Activated CD8-positive, alpha-beta memory T cell treated with anti-CD3 and anti-CD28 coated beads for 1 hour (primary cell): ENCODE data around the gene PSMB10.

ENCODE experiments used
- DNase-seq, 2 donors: peaks; one replicate each; pipeline ENCODE4 v3.0.0-alpha.2; 2020; ENCODE audit warnings: low read depth in 1 of 2; ENCODE audit errors: extremely low read depth in 1 of 2

PSMB10 gene

DNA sequence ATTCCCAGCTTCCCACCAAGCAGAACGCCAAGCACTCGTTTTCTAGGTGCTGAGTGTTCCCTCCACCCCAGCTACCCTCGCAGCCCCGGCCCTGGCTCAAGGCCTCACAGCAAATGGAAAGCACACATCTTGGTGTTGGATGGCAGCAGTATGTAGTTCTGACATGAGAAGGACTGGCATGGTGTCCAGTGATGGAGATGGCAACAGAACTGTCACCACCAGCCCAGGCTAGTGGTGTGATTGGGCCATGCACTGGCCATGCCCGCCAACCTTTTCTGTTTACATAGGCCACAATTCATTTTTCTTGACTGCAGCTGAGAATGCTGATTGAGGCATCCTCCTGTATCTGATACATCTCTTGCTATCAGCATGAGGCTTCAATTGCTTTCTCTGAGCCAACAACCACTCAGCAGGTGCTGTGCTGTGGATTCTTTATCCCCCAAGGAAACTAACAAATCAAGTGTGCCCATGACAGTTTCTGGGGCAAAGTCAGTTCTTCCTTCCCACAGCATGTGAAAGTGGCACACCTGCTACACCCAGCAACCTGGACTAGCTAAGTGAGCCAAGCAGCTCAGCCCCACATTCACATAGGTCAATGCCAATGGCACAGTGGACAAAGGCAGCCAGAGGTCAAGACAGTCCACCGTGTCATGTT lies 28.0 kb upstream of the PSMB10 start:
- DNase-seq, result no peak

GRCh38 chr16:67963662-67964321 lies 27.1 kb upstream of the PSMB10 start:
- DNase-seq, result no peak

GRCh38 chr16:67963292-67963661 lies 26.6 kb upstream of the PSMB10 start:
- DNase-seq, result no peak

DNA sequence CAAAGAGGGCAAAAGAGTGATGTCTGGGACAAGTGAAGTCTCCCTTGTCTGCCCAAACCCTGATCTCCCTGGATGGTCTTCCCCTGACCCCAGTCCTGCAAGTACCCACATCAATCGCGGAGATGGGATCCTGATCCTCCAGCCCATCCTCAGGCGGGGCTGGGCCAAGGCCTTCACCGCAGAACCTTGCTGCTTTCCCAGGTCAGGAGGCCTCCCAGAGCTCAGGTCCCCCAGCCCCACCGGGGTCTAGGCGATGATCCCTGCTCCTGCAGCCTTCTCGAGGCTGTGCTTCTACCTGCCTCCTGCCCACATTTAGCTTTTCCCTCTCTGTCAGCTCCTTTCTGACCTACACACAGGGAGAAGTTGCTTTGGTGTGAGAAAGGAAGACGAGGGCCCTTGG lies 25.5 kb upstream of the PSMB10 start:
- no peak for DNase-seq

DNA sequence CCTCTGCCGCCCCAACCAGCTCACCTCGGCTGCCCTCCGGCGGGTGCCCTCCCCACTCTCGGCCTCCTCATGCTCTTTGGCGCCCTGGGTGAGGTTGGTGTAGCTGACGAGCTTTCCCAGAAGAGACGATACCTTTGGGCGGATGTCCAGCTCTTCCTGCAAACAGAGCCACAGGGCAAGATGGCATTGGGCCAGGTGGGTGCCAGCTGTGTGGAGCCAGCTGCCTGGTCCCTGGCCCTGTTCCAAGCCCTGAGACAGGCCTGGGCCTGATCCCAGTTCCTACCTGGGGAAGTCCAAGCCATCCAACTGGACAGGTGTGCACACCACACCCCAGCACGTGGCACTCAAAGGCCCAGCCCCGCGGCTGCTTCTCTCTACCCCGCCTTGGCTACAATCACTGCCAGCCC lies 24.9 kb upstream of the PSMB10 start:
- no peak for DNase-seq

DNA sequence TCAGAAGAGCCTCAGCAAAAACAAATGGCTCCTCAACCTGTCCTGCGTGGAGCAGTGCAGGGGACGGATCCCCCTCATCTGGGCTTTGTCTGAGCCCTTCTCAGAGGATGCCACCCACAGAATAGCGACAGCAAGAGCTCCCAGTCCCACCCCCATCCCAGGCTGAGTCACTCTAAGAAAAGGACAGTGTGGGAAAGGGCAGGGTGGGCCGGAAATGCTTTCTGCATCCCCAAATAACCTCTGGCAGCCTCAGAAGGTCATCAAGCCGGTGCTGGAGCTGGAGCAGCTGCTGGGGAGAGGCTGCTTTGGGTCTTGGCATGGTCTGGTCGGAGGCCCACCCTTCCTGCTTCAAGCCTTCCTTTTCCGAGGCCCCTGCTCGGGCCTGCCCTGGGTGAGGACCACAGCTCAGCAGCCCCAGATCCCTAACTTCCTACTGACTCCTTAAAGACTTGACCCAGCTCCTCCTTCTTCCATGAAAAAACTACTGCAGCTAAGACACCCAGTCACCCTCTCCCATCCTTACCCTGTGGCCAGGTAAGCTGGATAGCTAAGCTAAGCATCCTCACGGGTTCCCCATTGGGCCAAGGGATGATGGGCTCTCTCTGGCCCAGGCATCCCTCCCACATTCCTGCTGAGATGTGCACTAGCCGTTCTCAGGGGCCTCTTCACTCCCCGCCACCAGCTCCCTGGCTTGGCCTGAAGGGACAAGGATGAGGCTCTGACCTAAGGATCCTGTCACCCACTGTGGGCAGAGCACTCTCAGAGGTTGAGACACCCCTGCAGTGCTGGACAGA lies 23.1 kb upstream of the PSMB10 start:
- no peak for DNase-seq

DNA sequence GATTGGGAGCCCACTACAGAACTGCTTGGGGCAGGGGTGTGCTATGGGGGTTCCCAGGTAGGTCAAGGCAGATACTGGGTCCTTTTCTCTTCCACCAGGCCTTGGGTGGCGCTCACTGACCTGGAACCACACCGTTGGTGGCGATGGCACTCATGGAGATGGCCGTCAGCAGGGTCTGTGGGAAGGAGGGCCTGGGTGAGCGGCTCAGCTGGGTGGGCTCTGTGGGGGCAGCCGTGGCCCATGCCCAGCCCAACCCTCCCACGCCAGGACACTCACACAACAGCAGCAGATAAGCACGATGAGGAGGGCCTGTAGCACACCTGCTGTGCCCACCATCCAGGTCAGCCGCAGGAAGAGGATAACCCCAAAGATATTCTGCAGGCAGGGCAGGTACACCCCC lies 21.0 kb upstream of the PSMB10 start:
- no peak for DNase-seq

DNA sequence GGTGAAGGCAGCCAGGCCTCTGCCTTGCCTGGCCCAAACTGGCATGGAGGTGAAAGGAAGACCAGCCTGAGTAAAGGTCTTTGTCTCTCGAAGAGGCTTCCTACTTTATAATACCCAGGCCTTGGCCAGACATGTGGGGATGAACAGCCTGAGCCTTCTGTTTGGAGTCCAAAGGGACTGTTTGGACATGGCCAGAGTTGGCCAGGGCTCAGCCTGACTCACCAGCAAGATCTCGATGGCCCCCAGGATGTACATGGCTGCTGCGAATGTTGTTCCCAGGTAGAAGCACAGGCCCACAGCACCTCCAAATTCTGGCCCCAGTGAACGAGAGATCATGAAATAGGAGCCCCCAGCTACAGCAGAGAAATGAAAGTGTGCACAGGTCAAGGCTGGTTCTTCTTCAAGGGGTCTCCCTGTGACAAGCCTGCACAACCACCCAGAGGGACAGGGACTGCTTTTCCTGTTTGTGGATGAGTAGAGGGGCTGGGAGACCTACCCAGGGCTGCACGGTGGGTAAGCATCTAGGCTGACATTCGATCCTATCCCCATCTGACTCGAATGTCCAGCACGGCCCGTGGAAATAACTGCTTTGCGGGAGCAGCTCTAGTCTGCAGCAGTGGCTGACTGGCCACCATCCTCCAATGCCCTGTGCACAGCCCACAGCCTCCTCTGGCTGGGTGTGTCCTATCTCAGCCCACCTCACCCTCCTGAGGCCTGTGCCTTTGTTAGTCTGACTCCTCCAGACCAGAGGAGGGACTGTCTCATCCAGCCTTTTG lies 18.0 kb upstream of the PSMB10 start:
- DNase-seq, result no peak

GRCh38 chr16:67953641-67954375 lies 17.2 kb upstream of the PSMB10 start:
- DNase-seq, result no peak

- DNase-seq, result no peak
Measured at GRCh38 chr16:67951485-67951884, 14.8 kb upstream of the PSMB10 start.

GRCh38 chr16:67950335-67950843 lies 13.7 kb upstream of the PSMB10 start:
- no peak for DNase-seq

DNA sequence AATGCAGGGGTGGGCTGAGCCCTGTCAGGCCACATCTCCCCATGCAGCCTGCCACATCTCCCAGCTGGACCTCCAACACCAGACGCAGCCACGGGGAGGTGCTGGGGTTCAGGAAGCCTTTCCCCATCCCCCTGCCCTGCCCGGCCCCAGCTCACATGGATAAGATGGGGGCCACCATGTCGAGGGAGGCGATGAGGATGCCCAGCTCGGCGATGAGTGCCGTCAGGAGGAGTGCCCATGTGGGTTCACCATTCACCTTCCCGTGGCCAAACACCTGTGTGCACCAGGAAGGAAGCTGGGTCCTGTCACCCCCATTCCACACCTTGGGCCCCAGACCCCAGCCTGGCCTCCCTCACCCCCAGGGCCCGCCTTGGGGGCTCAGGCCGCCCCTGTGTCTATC lies 13.0 kb upstream of the PSMB10 start:
- DNase-seq, result no peak

DNA sequence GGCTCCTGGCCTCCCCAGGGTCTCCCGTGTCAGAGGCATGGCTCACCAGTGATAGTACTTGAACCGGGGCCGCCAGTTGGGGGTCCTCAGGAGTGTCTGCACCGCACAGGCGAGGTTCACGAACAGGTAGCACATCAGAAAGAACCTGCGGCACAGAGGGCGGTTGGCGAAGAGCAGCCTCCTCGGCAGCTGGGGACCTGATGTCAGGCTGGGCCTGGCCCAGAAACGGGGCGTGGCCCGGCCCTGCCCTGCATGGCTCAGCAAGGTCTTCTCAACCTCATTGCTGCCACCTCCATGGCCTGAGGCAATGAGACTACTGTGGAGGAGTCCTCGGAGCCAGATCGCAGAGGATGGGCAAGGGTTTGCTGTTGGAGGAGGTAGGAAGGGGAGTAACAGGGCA lies 11.4 kb upstream of the PSMB10 start:
- DNase-seq, result no peak

GRCh38 chr16:67946966-67947558 lies 10.4 kb upstream of the PSMB10 start:
- no peak for DNase-seq

DNA sequence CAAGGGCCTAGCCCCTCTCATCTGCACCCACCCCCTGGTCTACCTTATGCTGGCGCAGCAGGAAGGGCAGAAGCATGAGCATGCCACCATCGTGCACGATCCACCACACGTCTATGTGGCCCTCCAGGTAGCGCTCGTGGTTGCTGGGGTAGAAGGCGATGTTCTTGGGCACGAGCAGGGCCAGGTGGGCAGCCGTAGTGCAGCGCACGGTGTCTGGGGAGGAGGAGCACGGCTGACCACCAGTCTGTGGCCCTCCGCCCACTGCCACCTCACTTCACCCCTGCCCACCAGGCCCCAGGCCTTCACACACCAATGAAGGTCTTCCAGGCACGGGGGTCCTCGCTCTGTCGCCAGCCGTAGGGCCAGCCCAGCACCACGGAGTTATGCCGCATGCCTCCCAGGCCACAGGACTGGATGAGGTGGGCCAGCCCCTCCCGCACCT lies 9.5 kb upstream of the PSMB10 start:
- no peak for DNase-seq

DNA sequence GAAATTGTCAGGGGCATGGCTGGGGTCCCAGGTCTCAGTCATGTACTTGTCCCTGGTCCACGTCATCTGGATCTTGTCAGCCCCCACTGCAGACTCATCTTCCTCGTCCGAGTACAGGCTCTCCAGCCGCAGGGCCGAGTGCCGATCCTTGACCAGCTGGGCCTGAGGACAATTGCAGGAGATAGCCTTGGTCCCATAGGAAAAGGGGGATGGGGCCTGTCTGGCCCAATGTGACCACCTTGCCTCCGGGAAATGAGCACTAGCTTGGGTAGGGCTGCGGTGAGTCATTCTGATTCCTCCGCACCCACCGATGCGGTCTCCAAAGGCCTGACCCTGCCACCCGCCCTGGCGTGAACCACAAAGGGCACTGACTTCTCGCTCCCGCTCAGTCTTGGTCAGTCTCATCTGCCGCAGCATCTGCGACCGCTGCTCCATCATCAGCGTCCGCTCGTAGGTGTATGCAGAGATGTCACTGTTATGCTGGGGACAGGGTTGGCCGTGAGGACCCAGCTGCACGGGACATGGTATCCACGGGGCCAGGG lies 8.8 kb upstream of the PSMB10 start:
- DNase-seq, result no peak

GRCh38 chr16:67944690-67945391 lies 8.2 kb upstream of the PSMB10 start:
- DNase-seq, result no peak

DNA sequence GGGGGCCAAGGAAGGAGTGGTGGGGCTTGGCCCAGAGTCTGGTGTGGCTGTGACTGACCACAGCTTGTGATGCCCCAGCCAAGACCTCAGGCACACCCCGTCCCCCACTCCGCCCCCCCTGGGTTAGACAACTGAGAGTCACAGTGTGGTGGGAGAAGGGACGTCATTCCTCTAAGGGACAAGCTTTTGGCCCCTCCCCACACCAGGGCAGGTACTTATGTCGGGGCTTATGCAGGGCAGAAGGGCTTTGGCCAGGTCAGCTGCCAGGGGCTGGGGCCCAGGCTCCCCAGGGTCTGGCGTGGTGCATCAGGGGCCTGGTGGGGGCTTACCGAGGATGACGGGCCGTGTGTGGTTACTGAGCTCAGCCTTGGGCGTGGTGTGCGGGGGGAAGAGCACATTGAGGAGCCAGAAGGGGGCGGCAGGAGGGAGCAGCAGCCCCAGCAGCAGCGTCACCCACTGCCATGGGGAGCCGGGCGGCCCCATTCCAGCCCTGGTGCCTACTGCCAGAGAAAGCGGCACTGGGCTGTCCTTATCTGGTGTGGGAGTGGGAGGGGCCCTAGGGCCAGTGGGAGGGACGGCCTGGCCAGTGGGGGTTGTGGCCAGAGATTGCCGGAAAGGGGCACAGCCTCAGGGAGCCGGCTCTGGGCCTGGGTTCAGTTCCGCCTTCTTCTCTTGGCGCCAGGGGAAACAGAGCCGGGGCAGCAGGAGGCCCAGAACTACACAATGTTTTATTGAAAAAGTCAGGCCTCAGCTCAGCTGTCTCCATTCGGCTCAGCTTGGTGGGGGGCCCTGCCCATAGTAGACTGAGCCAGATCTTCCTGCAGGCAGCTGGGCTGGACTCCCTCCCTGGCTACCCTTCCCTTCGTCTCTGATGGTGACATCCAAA lies 7.2 kb upstream of the PSMB10 start, which contains the start of gene LCAT:
TSS of gene LCAT (minus strand) at position 502 of the 886 bp plus-strand sequence. CDS start at position 483, 19 bp downstream.
- DNase-seq, result no peak
